Effector memory CD8-positive, alpha-beta T cell (primary cell): ENCODE data around the gene CAMTA1.

Experiments used
- ATAC-seq: fragments of 150-1000 bp; cut with Tn5 transposase; replicated peaks from 2 replicates; pipeline ENCODE4 v1.10.0; 2021; ENCODE audit warnings: mild to moderate bottlenecking, moderate library complexity
- DNase-seq, 3 experiments: peaks; one replicate each; pipeline ENCODE4 v3.0.0; 2021
- H3K27ac Mint-ChIP-seq, 2 donors: one replicate each; pipeline ENCODE4 v1.8.0; 2022; ENCODE audit warnings: mild to moderate bottlenecking in 2 of 2, mixed read lengths in 2 of 2, moderate library complexity in 2 of 2
- H3K27me3 Mint-ChIP-seq, 2 donors: one replicate each; pipeline ENCODE4 v1.8.0; 2022; ENCODE audit warnings: mixed read lengths in 2 of 2
- H3K36me3 Mint-ChIP-seq: one replicate; pipeline ENCODE4 v1.8.0; 2022; ENCODE audit warnings: mild to moderate bottlenecking, moderate library complexity, mixed read lengths; ENCODE audit not compliant: insufficient read depth
- H3K4me1 Mint-ChIP-seq, 2 donors: one replicate each; pipeline ENCODE4 v1.8.0; 2022; ENCODE audit warnings: low read depth in 2 of 2, mixed read lengths in 2 of 2
- H3K4me3 Mint-ChIP-seq, 2 donors: one replicate each; pipeline ENCODE4 v1.8.0; 2022; ENCODE audit warnings: mild to moderate bottlenecking in 2 of 2, mixed read lengths in 2 of 2, moderate library complexity in 2 of 2
- H3K9me3 Mint-ChIP-seq, 2 donors: one replicate each; pipeline ENCODE4 v1.8.0; 2022; ENCODE audit warnings: mixed read lengths in 2 of 2

The CAMTA1 gene

GRCh38 chr1:7470904-7471638, 685.8 kb downstream of the CAMTA1 start:
- Mint-ChIP-seq H3K27me3 (peaks cover 17 to 45% of the 10 kb centered on the region in 2 donors), H3K4me1 (no peaks in the 10 kb centered on the region), H3K9me3 (no peaks in the 10 kb centered on the region), H3K27ac (no peak overlapping the region), H3K4me3 (no peak overlapping the region), H3K36me3 (no peaks in the 10 kb centered on the region)
- DNase-seq (no peak), ATAC-seq (no peak)

DNA sequence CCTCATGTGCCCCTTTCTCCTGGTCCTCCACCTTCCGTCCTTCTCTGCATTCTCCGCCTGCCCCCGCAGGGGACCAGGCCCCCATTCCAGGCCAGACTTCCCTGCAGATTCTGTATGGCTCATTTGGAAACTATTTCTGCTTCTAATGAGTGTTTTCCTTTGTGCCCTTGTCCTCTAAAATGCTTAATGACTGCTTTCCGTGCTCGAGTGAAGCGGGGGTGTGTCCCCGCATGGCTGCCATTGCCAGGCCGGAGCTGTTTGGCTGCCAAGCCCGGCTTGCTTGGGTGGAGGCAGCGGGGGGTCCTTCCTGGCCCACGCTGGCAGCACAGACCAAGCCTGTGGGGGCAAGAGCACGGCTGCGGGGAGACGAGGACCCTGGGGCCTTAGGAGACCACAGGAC, 686.6 kb downstream of the CAMTA1 start:
- H3K36me3 Mint-ChIP-seq: no peaks in the 10 kb centered on the region
- no peaks in the 10 kb centered on the region for H3K9me3 Mint-ChIP-seq
- no peak overlapping the region for H3K4me3 Mint-ChIP-seq
- peaks cover 17 to 45% of the 10 kb centered on the region in 2 donors for H3K27me3 Mint-ChIP-seq
- ATAC-seq (no peak), DNase-seq (no peak)
- no peak overlapping the region for H3K27ac Mint-ChIP-seq
- no peaks in the 10 kb centered on the region for H3K4me1 Mint-ChIP-seq

GRCh38 chr1:7473223-7474142, 688.2 kb downstream of the CAMTA1 start:
- no peak overlapping the region for H3K27ac Mint-ChIP-seq
- ATAC-seq (no peak), DNase-seq (no peak)
- peaks cover 17 to 39% of the 10 kb centered on the region in 2 donors for H3K27me3 Mint-ChIP-seq
- no peaks in the 10 kb centered on the region for H3K9me3 Mint-ChIP-seq
- H3K36me3 Mint-ChIP-seq: no peaks in the 10 kb centered on the region
- H3K4me1 Mint-ChIP-seq: no peaks in the 10 kb centered on the region
- H3K4me3 Mint-ChIP-seq: no peak overlapping the region

- H3K27ac Mint-ChIP-seq: no peak overlapping the region
- no peaks in the 10 kb centered on the region for H3K9me3 Mint-ChIP-seq
- no peak for ATAC-seq
- H3K27me3 Mint-ChIP-seq: peaks cover 17 to 35% of the 10 kb centered on the region in 2 donors
- H3K4me3 Mint-ChIP-seq: no peak overlapping the region
- H3K36me3 Mint-ChIP-seq: no peaks in the 10 kb centered on the region
- no peak for DNase-seq
- H3K4me1 Mint-ChIP-seq: no peaks in the 10 kb centered on the region
Measured at GRCh38 chr1:7474143-7474490, 688.9 kb downstream of the CAMTA1 start.

DNA sequence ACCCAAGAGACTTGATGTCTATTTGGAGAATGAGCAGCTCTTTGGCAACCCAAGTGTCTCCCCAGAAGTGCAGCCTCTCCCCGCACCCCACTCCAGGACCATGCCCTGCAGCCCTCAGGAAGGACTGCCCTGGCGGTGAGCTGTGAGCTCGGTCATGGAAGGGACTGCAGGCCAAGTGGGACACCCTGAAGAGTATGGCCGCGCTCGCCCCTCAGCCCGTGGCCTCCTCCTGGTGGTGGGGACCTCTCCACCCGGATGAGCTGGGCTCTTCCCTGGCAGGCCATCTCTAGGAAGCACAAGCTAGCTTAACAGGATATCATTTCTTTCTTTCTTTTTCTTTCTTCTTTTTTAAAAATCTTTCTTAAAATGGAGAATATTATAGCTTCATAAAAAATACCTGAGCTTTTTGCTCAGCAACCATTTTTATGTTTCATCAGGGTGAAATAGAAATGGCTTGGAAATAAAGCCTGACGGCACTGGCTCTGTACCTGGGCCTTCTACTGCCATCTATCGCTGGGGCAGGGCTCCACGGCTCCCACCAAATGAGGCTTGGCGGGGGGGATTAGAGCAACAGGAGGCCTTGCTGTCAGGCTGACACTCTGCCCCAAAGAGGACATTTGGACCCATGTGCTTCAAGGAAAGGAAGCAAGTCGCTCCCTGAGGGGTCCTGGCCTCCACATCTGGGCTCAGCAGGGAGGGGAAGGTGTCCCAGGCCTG, 689.7 kb downstream of the CAMTA1 start:
- Mint-ChIP-seq H3K4me1 (no peaks in the 10 kb centered on the region), H3K27me3 (peaks cover 12 to 27% of the 10 kb centered on the region in 2 donors), H3K36me3 (no peaks in the 10 kb centered on the region), H3K4me3 (no peak overlapping the region), H3K9me3 (no peaks in the 10 kb centered on the region), H3K27ac (no peak overlapping the region)
- ATAC-seq (no peak), DNase-seq (no peak)

DNA sequence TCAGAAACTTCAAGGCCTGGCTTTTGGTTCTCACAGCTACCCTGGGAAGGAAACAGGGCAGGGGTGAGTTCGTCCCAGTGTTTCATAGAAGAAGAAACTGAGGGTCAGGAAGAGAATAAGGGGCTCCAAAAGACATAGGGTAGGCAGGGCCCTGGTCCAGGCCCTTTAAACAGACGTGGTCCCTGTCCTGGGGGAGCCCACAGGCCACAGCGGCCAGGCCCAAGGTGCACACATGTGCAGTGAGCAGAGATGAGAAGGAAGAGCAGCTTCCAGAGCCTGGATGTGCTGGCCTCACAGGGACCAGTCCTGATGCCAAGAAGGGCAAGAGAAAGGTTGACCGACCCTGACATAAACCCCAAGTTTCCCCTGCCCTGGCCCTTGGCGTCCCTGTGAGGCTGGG, 690.4 kb downstream of the CAMTA1 start:
- Mint-ChIP-seq H3K4me1 (no peaks in the 10 kb centered on the region), H3K27me3 (peaks cover 5 to 19% of the 10 kb centered on the region in 2 donors), H3K36me3 (no peaks in the 10 kb centered on the region), H3K27ac (no peak overlapping the region), H3K4me3 (no peak overlapping the region), H3K9me3 (no peaks in the 10 kb centered on the region)
- ATAC-seq (no peak), DNase-seq (no peak)

GRCh38 chr1:7476402-7476801, 691.1 kb downstream of the CAMTA1 start:
- Mint-ChIP-seq H3K4me3 (no peak overlapping the region), H3K27me3 (peaks cover 5 to 13% of the 10 kb centered on the region in 2 donors), H3K36me3 (no peaks in the 10 kb centered on the region), H3K27ac (no peak overlapping the region), H3K4me1 (no peaks in the 10 kb centered on the region), H3K9me3 (no peaks in the 10 kb centered on the region)
- ATAC-seq (no peak), DNase-seq (no peak)

GRCh38 chr1:7476861-7477547, 691.8 kb downstream of the CAMTA1 start:
- Mint-ChIP-seq H3K27ac (no peak overlapping the region), H3K4me3 (no peak overlapping the region), H3K4me1 (no peaks in the 10 kb centered on the region), H3K36me3 (no peaks in the 10 kb centered on the region), H3K27me3 (peaks cover 5 to 7% of the 10 kb centered on the region in 2 donors), H3K9me3 (no peaks in the 10 kb centered on the region)
- DNase-seq (no peak), ATAC-seq (no peak)

- ATAC-seq (no peak), DNase-seq (no peak)
- Mint-ChIP-seq H3K27ac (no peak overlapping the region), H3K9me3 (no peaks in the 10 kb centered on the region), H3K36me3 (no peaks in the 10 kb centered on the region), H3K4me3 (no peak overlapping the region), H3K27me3 (peaks cover 2 to 5% of the 10 kb centered on the region in 2 donors), H3K4me1 (no peaks in the 10 kb centered on the region)
Measured at GRCh38 chr1:7477593-7477992, 692.3 kb downstream of the CAMTA1 start.

- Mint-ChIP-seq H3K36me3 (no peaks in the 10 kb centered on the region), H3K4me3 (no peak overlapping the region)
- ATAC-seq: no peak
Measured at GRCh38 chr1:7478142-7478790, 693.0 kb downstream of the CAMTA1 start.

DNA sequence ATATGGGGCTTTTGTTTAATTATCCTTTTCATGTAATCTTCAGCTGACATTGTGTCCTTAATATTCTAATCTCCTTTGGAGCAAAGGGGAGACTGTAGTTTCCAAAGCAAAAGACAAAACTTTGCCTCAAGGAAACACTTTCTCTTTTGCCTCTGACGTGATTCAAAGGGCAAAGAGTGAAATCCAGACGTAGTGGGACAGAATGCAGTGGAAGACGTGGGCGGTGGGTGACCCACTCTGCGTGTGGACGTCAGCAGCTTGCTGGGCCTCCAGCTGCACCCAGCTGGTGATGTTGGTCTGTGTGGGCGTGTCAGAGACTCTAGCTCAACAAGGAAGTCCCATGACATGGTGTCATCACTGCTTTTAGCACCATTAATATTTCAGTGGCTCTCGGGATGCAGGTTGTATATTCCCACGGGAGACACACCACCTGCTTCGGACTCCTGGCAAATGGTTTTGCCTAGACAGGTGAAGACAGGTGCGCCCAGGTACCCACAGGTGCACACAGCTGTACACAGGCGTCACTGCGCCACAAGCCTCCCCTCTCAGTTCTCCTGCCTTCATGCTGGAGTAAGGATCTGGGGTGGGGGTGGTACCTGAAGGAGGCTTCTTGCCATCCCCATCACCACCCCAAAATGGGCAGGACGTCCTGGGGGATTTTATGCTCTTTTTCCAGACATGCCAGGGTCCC, 693.7 kb downstream of the CAMTA1 start:
- H3K27ac Mint-ChIP-seq: no peak overlapping the region
- peaks cover 10% of the 10 kb centered on the region in 2 donors for H3K27me3 Mint-ChIP-seq
- H3K4me1 Mint-ChIP-seq: no peaks in the 10 kb centered on the region
- ATAC-seq: no peak
- no peaks in the 10 kb centered on the region for H3K36me3 Mint-ChIP-seq
- H3K4me3 Mint-ChIP-seq: no peak overlapping the region
- no peaks in the 10 kb centered on the region for H3K9me3 Mint-ChIP-seq
- DNase-seq: no peak

More at GRCh38 chr1:7478142-7478790, 693.0 kb downstream of the CAMTA1 start:
- Mint-ChIP-seq H3K4me1 (no peaks in the 10 kb centered on the region), H3K9me3 (no peaks in the 10 kb centered on the region), H3K27me3 (peaks cover 8 to 10% of the 10 kb centered on the region in 2 donors), H3K27ac (no peak overlapping the region)
- no peak for DNase-seq

GRCh38 chr1:7479571-7479970, 694.3 kb downstream of the CAMTA1 start:
- ATAC-seq (no peak), DNase-seq (no peak)
- Mint-ChIP-seq H3K4me3 (no peak overlapping the region), H3K36me3 (no peaks in the 10 kb centered on the region), H3K9me3 (no peaks in the 10 kb centered on the region), H3K4me1 (no peaks in the 10 kb centered on the region), H3K27me3 (peaks cover 10% of the 10 kb centered on the region in 2 donors), H3K27ac (no peak overlapping the region)
